HG03575 (cell line): ENCODE measurements around the gene LRRC8B.

Source experiments
- ATAC-seq: cut with Tn5 transposase; IDR thresholded peaks from one replicate; pipeline ENCODE4 v1.9.1; 2021; ENCODE audit not compliant: unreplicated experiment, insufficient number of reproducible peaks, low FRiP score; ENCODE audit errors: extremely low read depth

LRRC8B gene

GRCh38 chr1:89545264-89546038, 20.8 kb downstream of the LRRC8B start:
- no peak for ATAC-seq

GRCh38 chr1:89546082-89546889, 21.7 kb downstream of the LRRC8B start:
- ATAC-seq = no peak

GRCh38 chr1:89546934-89547562, 22.4 kb downstream of the LRRC8B start:
- ATAC-seq = no peak

- no peak for ATAC-seq
Measured at GRCh38 chr1:89547563-89548116, 23.0 kb downstream of the LRRC8B start.

GRCh38 chr1:89548122-89548857, 23.7 kb downstream of the LRRC8B start:
- no peak for ATAC-seq

- no peak for ATAC-seq
Measured at GRCh38 chr1:89550995-89551394, 26.4 kb downstream of the LRRC8B start.

- ATAC-seq = no peak
Measured at GRCh38 chr1:89552471-89553081, 27.9 kb downstream of the LRRC8B start.

GRCh38 chr1:89553157-89553556, 28.5 kb downstream of the LRRC8B start:
- ATAC-seq = no peak

GRCh38 chr1:89555550-89555949, 30.9 kb downstream of the LRRC8B start:
- no peak for ATAC-seq

- ATAC-seq = no peak
Measured at GRCh38 chr1:89556726-89557444, 32.3 kb downstream of the LRRC8B start.

- ATAC-seq = no peak
Measured at GRCh38 chr1:89557445-89557825, 32.8 kb downstream of the LRRC8B start.

- ATAC-seq = no peak
Measured at GRCh38 chr1:89557956-89558355, 33.3 kb downstream of the LRRC8B start.

GRCh38 chr1:89563957-89564604, 39.5 kb downstream of the LRRC8B start:
- ATAC-seq = no peak

GRCh38 chr1:89565521-89565920, 40.9 kb downstream of the LRRC8B start:
- no peak for ATAC-seq

GRCh38 chr1:89566761-89567174, 42.1 kb downstream of the LRRC8B start:
- ATAC-seq = no peak

GRCh38 chr1:89567797-89568196, 43.2 kb downstream of the LRRC8B start:
- no peak for ATAC-seq

GRCh38 chr1:89573410-89573809, 48.8 kb downstream of the LRRC8B start:
- no peak for ATAC-seq
